ENCODE results near the gene SCGB3A1.

DNA sequence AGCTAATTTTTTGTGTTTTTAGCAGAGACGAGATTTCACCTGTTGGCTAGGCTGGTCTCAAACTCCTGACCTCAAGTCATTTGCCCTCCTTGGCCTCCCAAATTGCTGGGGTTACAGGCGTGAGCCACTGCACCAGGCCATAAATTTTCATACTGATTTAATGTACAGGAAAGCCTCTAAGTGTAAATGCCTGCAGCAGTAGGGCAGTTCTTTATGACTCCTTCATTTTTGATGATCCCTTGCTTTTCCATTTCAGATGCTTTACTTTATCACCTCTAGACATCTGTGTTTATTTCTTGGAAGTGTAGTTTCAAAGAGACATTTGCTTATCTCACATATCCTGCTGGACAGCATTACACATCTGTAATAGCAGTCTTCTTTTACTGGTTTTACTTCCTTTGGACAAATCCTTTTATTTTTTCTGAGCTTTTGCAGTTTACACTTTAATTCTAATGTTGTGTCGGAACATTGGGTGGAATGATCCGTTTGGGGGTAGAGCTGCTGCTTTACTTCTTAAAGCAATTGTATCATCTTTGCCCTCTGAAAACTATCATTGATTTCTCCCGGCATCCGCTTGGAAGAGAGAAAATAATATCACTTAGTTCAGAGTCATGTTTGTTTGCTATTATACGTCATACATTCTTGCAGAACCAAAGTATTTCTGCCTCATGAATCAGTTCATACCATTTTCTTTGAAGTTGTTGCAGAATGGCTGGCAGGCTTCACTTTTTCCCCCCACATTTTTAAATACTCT, 36.0 kb downstream of the SCGB3A1 start:
- TF ChIP-seq, protein P1, sequence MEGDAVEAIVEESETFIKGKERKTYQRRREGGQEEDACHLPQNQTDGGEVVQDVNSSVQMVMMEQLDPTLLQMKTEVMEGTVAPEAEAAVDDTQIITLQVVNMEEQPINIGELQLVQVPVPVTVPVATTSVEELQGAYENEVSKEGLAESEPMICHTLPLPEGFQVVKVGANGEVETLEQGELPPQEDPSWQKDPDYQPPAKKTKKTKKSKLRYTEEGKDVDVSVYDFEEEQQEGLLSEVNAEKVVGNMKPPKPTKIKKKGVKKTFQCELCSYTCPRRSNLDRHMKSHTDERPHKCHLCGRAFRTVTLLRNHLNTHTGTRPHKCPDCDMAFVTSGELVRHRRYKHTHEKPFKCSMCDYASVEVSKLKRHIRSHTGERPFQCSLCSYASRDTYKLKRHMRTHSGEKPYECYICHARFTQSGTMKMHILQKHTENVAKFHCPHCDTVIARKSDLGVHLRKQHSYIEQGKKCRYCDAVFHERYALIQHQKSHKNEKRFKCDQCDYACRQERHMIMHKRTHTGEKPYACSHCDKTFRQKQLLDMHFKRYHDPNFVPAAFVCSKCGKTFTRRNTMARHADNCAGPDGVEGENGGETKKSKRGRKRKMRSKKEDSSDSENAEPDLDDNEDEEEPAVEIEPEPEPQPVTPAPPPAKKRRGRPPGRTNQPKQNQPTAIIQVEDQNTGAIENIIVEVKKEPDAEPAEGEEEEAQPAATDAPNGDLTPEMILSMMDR (IDR thresholded peaks at IDR 0.05) = no peak
- TF ChIP-seq EZH2 (IDR thresholded peaks at IDR 0.05; ENCODE audit: borderline replicate concordance, insufficient read depth, low read depth, low read length, poor library complexity, severe bottlenecking) = no peak

All from B cell (primary cell).